ENCODE results near the gene CST11.

- no peak for TF ChIP-seq ZNF776 (tag by site-specific recombination; IDR thresholded peaks at IDR 0.05; ENCODE audit: borderline replicate concordance)
- TF ChIP-seq ZNF426 (tag by site-specific recombination; IDR thresholded peaks at IDR 0.05) = no peak
- TF ChIP-seq CTCF (tag by site-specific recombination; IDR thresholded peaks at IDR 0.05) = no peak
- TF ChIP-seq ZNF530 (tag by site-specific recombination; IDR thresholded peaks at IDR 0.05; ENCODE audit: low read depth) = no peak
- no peak for TF ChIP-seq ZNF132 (tag by site-specific recombination; IDR thresholded peaks at IDR 0.05; ENCODE audit: borderline replicate concordance)
- no peak for TF ChIP-seq YY1 (tag by site-specific recombination; IDR thresholded peaks at IDR 0.05)
- TF ChIP-seq SETDB1 (IDR thresholded peaks at IDR 0.05; ENCODE audit: insufficient read length, low read length) = no peak
These were observed 27.5 kb downstream of the CST11 start for GRCh38 chr20:23425129-23425528.

All from HEK293 (cell line).